Ascending aorta (tissue), 2 donors: ENCODE measurements around the gene SLC12A3. TPM values are rescaled to one million over a fixed set of nuclear protein-coding genes. Genes with fewer than 3 reads are reported as not detected.

Experiments
- DNase-seq, 2 donors: peaks; one replicate each; pipeline ENCODE4 v3.0.0-alpha.2; 2019; ENCODE audit warnings: low spot score in 2 of 2
- H3K27ac ChIP-seq, 2 donors: fragments of 200-600 bp; sonication (generic); one replicate each; pipeline ENCODE4 v1.5.1; 2016 to 2017; ENCODE audit warnings: mild to moderate bottlenecking in 1 of 2
- H3K27me3 ChIP-seq: fragments of 200-600 bp; sonication (generic); one replicate; pipeline ENCODE4 v1.5.1; 2017
- H3K36me3 ChIP-seq, 2 donors: fragments of 200-600 bp; sonication (generic); one replicate each; pipeline ENCODE4 v1.5.1; 2016
- H3K4me1 ChIP-seq, 2 donors: fragments of 200-600 bp; sonication (generic); one replicate each; pipeline ENCODE4 v1.5.1; 2016 to 2017; ENCODE audit warnings: mild to moderate bottlenecking in 1 of 2
- H3K4me3 ChIP-seq, 2 donors: fragments of 200-600 bp; sonication (generic); one replicate each; pipeline ENCODE4 v1.5.1; 2016 to 2017; ENCODE audit warnings: mild to moderate bottlenecking in 1 of 2
- H3K9me3 ChIP-seq, 2 donors: fragments of 200-600 bp; sonication (generic); one replicate each; pipeline ENCODE4 v1.5.1; 2016
- intact Hi-C: fragments of 100-400 bp; cut with DNase I; formaldehyde crosslinking; loops from one replicate; pipeline ENCODE4 v1.15.1; 2023
- total RNA-seq: library from RNA; depleted of rRNA; stranded (reverse); fragments of >200 nt; gene quantifications from one replicate; pipeline ENCODE4 v1.1.0, GENCODE V29; 2016
- TF ChIP-seq, protein P1 (sequence below), 3 experiments: fragments of 200-600 bp in 2 of 3; fragments of 450-650 bp in 1 of 3; sonication (generic) in 2 of 3; IDR thresholded peaks; one replicate each; pipeline ENCODE4 v1.5.1; 2016 to 2019; ENCODE audit warnings: antibody characterized with exemption in 3 of 3, mild to moderate bottlenecking in 1 of 3, moderate library complexity in 1 of 3

The SLC12A3 gene
- total RNA-seq, 1 donor from 2014 or later: not detected

DNA sequence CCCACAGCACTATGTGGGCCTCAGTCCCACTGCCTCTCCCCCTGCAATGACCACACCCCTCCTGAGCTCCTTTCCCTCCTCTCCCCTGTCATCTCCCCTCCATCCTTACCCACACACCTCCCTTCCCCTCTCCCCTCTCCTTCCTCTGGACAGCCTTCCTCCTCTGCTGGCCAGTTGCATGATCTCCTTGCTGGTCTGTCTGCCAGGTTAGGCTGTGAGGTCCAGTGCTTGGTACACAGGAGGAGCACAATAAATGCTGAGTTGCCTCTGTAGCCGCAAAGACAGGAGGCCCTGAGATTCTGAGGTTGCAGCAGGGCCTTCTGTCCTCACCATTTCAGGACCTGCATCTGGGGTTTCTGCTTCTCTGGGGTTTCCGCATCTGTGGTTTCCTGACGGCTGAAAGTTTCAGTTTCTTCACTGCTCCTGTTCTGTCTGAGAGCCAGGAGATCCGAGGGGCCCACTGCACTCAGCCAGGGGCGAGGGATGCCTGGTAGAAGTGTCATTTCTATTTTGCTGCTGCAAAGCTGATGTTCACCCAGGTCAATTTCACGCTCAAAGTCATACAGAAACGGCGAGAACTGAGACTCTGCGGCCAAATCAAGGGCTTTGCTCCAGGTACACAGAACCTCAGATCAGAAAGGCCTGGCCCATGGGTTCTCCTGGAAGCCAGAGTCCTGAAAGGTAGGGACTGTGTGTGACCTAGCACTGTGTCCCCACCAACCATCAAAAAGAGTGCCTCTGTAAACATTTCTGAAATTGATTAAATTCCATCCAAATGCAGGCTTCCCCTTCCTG lies 4.6 kb upstream of the SLC12A3 start:
- H3K4me3 ChIP-seq: no peak overlapping the region
- no peak for DNase-seq
- H3K27ac ChIP-seq: no peak overlapping the region
- TF ChIP-seq, protein P1, sequence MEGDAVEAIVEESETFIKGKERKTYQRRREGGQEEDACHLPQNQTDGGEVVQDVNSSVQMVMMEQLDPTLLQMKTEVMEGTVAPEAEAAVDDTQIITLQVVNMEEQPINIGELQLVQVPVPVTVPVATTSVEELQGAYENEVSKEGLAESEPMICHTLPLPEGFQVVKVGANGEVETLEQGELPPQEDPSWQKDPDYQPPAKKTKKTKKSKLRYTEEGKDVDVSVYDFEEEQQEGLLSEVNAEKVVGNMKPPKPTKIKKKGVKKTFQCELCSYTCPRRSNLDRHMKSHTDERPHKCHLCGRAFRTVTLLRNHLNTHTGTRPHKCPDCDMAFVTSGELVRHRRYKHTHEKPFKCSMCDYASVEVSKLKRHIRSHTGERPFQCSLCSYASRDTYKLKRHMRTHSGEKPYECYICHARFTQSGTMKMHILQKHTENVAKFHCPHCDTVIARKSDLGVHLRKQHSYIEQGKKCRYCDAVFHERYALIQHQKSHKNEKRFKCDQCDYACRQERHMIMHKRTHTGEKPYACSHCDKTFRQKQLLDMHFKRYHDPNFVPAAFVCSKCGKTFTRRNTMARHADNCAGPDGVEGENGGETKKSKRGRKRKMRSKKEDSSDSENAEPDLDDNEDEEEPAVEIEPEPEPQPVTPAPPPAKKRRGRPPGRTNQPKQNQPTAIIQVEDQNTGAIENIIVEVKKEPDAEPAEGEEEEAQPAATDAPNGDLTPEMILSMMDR (IDR thresholded peaks at IDR 0.05): no peak
- H3K36me3 ChIP-seq: no peaks in the 10 kb centered on the region
- no peaks in the 10 kb centered on the region for H3K27me3 ChIP-seq
- no peaks in the 10 kb centered on the region for H3K9me3 ChIP-seq
- intact Hi-C loops: no loop called here
- H3K4me1 ChIP-seq: no peaks in the 10 kb centered on the region

- no peaks in the 10 kb centered on the region for H3K36me3 ChIP-seq
- no peaks in the 10 kb centered on the region for H3K9me3 ChIP-seq
- H3K27me3 ChIP-seq: no peaks in the 10 kb centered on the region
- H3K4me3 ChIP-seq: no peak overlapping the region
- H3K27ac ChIP-seq: no peak overlapping the region
- intact Hi-C loops: no loop called here
- TF ChIP-seq, protein P1 (IDR thresholded peaks at IDR 0.05): no peak
- no peak for DNase-seq
- H3K4me1 ChIP-seq: no peaks in the 10 kb centered on the region
Measured at GRCh38 chr16:56861092-56861610, 3.9 kb upstream of the SLC12A3 start.

- Histone ChIP-seq H3K9me3 (no peaks in the 10 kb centered on the region), H3K4me1 (no peaks in the 10 kb centered on the region), H3K27me3 (no peaks in the 10 kb centered on the region), H3K27ac (no peak overlapping the region), H3K4me3 (no peak overlapping the region), H3K36me3 (no peaks in the 10 kb centered on the region)
- DNase-seq: no peak
- intact Hi-C loops: no loop called here
- TF ChIP-seq, protein P1 (IDR thresholded peaks at IDR 0.05): no peak
Measured at GRCh38 chr16:56861756-56862155, 3.3 kb upstream of the SLC12A3 start.

GRCh38 chr16:56862776-56863175 lies 2.2 kb upstream of the SLC12A3 start:
- H3K4me3 ChIP-seq: no peak overlapping the region
- no peaks in the 10 kb centered on the region for H3K36me3 ChIP-seq
- TF ChIP-seq, protein P1 (IDR thresholded peaks at IDR 0.05): no peak
- no peaks in the 10 kb centered on the region for H3K9me3 ChIP-seq
- peaks cover 0 to 4% of the 10 kb centered on the region in 2 donors for H3K4me1 ChIP-seq
- DNase-seq: no peak
- no peaks in the 10 kb centered on the region for H3K27me3 ChIP-seq
- intact Hi-C loops: no loop called here
- no peak overlapping the region for H3K27ac ChIP-seq

- H3K27ac ChIP-seq: no peak overlapping the region
- H3K27me3 ChIP-seq: no peaks in the 10 kb centered on the region
- intact Hi-C loops: loop anchor here (2.0 kb wide), 2 partner anchors 85 to 303 kb away; no protein-coding TSS in a partner anchor
- TF ChIP-seq, protein P1 (IDR thresholded peaks at IDR 0.05): no peak
- H3K9me3 ChIP-seq: no peaks in the 10 kb centered on the region
- peaks cover 0 to 4% of the 10 kb centered on the region in 2 donors for H3K4me1 ChIP-seq
- H3K4me3 ChIP-seq: no peak overlapping the region
- DNase-seq: no peak
- H3K36me3 ChIP-seq: no peaks in the 10 kb centered on the region
Measured at GRCh38 chr16:56865394-56866062, 521 bp downstream of the SLC12A3 start.
